ENCODE results near the gene SLC16A10. TPM values are rescaled to one million over a fixed set of nuclear protein-coding genes. Genes with fewer than 3 reads are reported as not detected.

SLC16A10 gene
- total RNA-seq, 2 donors from 2014 or later, result 6.0 to 7.3 TPM

DNA sequence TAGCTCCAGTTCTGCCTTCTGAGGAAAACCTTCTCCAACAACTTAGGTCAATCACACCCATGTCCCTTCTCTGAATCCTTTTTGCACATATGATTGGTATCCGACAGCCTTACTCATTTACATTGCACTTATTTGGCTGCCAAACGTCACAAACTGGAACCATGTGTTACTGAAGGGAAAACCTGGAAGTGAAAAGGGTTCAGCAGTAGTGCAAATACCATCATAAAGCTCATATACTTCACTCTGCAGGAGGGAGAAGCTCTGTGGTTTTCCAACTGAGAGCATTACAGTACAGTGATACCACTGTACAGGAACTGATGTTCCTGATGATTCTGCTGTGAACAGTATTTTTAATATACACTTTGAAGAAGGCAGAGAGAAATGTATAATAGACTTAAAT lies 87.8 kb downstream of the SLC16A10 start:
- no peak overlapping the region for H3K4me3 ChIP-seq
- no peaks in the 10 kb centered on the region for H3K36me3 ChIP-seq
- DNase-seq, result no peak
- H3K9me3 ChIP-seq, result no peaks in the 10 kb centered on the region
- TF ChIP-seq, protein P1, sequence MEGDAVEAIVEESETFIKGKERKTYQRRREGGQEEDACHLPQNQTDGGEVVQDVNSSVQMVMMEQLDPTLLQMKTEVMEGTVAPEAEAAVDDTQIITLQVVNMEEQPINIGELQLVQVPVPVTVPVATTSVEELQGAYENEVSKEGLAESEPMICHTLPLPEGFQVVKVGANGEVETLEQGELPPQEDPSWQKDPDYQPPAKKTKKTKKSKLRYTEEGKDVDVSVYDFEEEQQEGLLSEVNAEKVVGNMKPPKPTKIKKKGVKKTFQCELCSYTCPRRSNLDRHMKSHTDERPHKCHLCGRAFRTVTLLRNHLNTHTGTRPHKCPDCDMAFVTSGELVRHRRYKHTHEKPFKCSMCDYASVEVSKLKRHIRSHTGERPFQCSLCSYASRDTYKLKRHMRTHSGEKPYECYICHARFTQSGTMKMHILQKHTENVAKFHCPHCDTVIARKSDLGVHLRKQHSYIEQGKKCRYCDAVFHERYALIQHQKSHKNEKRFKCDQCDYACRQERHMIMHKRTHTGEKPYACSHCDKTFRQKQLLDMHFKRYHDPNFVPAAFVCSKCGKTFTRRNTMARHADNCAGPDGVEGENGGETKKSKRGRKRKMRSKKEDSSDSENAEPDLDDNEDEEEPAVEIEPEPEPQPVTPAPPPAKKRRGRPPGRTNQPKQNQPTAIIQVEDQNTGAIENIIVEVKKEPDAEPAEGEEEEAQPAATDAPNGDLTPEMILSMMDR (IDR thresholded peaks at IDR 0.05), result no peak
- H3K27me3 ChIP-seq, result no peaks in the 10 kb centered on the region
- H3K9ac ChIP-seq (ENCODE audit: low read depth in 2 of 2, low read length in 2 of 2), result no peak overlapping the region
- H3K27ac ChIP-seq, result no peak overlapping the region
- intact Hi-C loops (cut with DNase I), result no loop called here
- no peaks in the 10 kb centered on the region for H3K4me1 ChIP-seq

DNA sequence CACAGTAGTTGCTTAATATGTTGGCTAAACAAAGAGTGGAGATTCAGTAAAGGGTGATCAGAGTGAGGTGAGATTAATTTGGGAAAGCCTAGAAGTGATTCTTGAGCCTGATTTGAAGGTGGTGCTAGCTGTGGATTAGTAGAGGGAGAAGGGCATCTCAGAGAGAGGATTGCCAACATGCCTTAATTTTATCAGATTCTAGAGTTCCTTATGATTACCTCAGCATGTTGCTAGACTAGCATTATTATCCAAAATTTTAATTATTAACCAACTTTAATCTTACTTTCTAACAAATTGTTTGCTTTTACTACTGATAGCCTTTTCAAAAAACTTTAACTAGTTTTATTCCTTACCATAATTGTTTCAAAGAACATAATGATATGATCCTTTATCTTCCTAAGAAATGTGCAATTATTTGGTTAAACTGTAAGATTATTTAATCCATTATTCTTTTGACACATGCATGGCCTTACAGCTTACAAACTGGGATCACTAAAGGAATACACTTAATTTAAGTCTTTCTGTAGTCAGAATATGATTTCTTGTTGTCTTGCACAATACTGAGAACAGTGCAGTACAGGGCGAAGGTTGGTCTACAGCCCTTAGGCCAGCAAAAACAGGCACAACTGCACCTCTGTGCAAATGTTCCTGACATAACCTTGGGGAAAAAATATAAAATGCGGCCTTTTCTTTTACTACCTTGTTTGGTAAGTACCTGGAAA lies 88.9 kb downstream of the SLC16A10 start:
- H3K4me3 ChIP-seq, result no peak overlapping the region
- no peak overlapping the region for H3K9ac ChIP-seq (ENCODE audit: low read depth in 2 of 2, low read length in 2 of 2)
- no peaks in the 10 kb centered on the region for H3K27me3 ChIP-seq
- H3K4me1 ChIP-seq, result no peaks in the 10 kb centered on the region
- no peak for DNase-seq
- no peaks in the 10 kb centered on the region for H3K9me3 ChIP-seq
- no peak overlapping the region for H3K27ac ChIP-seq
- TF ChIP-seq, protein P1 (IDR thresholded peaks at IDR 0.05), result no peak
- intact Hi-C loops (cut with DNase I), result no loop called here
- H3K36me3 ChIP-seq, result no peaks in the 10 kb centered on the region

DNA sequence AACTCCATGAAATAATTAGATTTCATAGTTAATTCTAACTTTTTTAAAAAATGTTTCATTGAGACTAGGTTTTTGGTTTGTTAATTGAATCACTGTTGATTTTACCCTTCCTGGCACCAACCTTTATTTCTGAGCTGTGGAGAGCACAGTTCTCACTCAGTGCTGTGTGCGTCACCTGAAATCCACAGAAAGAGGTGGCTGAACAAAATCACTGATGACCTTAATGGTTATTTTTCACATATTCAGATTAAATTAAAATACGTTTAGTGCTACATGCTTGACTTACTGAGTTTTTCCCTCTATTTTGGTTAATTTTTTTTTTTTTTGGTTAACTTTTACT lies 89.4 kb downstream of the SLC16A10 start:
- intact Hi-C loops (cut with DNase I), result no loop called here
- Histone ChIP-seq H3K27ac (no peak overlapping the region), H3K27me3 (no peaks in the 10 kb centered on the region), H3K4me3 (no peak overlapping the region), H3K36me3 (no peaks in the 10 kb centered on the region), H3K9ac (ENCODE audit: low read depth in 2 of 2, low read length in 2 of 2) (no peak overlapping the region), H3K4me1 (no peaks in the 10 kb centered on the region), H3K9me3 (no peaks in the 10 kb centered on the region)
- TF ChIP-seq, protein P1 (IDR thresholded peaks at IDR 0.05), result no peak
- no peak for DNase-seq

DNA sequence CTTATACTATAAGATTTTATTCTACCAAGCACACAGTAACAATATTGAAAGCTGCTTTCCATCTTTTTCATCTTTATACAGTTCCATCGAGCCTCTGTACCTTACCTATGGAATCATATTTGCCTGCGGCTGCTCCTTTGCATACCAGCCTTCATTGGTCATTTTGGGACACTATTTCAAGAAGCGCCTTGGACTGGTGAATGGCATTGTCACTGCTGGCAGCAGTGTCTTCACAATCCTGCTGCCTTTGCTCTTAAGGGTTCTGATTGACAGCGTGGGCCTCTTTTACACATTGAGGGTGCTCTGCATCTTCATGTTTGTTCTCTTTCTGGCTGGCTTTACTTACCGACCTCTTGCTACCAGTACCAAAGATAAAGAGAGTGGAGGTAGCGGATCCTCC lies 89.8 kb downstream of the SLC16A10 start:
- Histone ChIP-seq H3K9ac (ENCODE audit: low read depth in 2 of 2, low read length in 2 of 2) (no peak overlapping the region), H3K9me3 (no peaks in the 10 kb centered on the region), H3K27ac (no peak overlapping the region), H3K27me3 (no peaks in the 10 kb centered on the region), H3K36me3 (no peaks in the 10 kb centered on the region), H3K4me1 (no peaks in the 10 kb centered on the region), H3K4me3 (no peak overlapping the region)
- TF ChIP-seq, protein P1 (IDR thresholded peaks at IDR 0.05), result no peak
- intact Hi-C loops (cut with DNase I), result no loop called here
- DNase-seq, result no peak

DNA sequence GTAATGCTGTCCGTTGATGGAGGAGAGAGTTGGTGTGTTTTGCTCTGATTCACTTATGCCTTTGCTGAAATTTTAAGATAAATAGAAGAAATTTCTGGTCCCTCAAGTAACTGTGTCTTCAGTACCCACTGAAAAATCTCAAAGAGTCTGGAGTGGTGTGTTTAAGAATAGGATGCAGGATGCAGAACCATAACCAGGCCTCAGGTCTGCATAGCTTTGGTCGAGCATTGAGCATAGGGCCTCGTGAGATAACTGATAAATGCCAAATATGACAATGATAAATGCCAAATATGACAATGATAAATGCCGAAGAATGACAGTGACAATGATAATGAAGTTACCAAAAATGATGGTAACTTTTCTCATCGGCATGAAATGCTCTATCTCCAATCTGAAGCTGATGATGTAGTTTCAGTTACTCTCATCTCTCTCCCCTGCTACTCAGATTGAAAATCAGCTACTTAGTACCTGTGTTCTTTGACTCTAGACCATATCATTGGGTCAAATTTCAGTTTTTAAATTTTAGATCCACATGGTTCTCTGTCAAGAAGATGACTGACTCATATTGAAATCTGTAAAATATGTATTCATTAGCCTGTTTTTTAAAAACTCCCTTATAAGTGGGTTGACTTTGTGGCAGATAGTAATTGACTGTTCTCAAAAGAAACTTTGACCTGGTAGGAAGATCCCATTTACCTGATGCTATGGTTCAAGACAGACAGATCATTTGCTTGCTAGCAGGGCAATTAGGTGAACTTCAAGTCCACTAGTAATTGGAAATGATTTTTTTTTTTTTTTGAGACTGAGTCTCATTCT lies 96.6 kb downstream of the SLC16A10 start:
- H3K4me1 ChIP-seq, result no peaks in the 10 kb centered on the region
- TF ChIP-seq, protein P1 (IDR thresholded peaks at IDR 0.05), result no peak
- H3K4me3 ChIP-seq, result no peak overlapping the region
- no peaks in the 10 kb centered on the region for H3K9me3 ChIP-seq
- no peak for DNase-seq
- H3K36me3 ChIP-seq, result no peaks in the 10 kb centered on the region
- no peak overlapping the region for H3K9ac ChIP-seq (ENCODE audit: low read depth in 2 of 2, low read length in 2 of 2)
- H3K27me3 ChIP-seq, result no peaks in the 10 kb centered on the region
- intact Hi-C loops (cut with DNase I), result no loop called here
- no peak overlapping the region for H3K27ac ChIP-seq

Measured in colonic mucosa (tissue), 4 donors.